ENCODE measurements around the gene ZCWPW2.

The ZCWPW2 gene

DNA sequence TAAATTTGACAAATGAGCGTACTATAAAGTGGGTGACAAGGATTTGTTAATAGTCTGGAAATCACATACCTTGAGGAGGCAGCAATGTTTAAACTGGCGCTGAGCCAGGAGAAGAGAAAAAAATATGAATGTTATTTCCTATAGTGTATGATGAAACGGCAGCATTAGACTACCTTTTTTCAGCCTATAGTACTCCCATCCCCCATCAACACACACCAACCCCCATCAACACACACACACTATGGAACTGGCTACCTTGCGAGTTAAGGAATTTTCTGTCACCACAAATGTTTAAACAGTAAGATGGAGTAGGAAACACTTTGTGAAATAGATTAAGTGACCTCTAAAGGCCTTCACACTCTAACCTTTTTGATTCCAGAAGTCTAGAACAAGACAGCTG, 46.8 kb upstream of the ZCWPW2 start:
- H2AK5ac ChIP-seq (ENCODE audit: low read length, severe bottlenecking): no peak overlapping the region
- no peak overlapping the region for H3K4ac ChIP-seq (ENCODE audit: low read depth in 1 of 2, low read length in 2 of 2)
- no peak overlapping the region for H3K4me3 ChIP-seq (ENCODE audit: insufficient read depth in 1 of 2, low read depth in 1 of 2, low read length in 2 of 2)
- no peak overlapping the region for H2BK5ac ChIP-seq (ENCODE audit: low read depth, low read length, poor library complexity, severe bottlenecking)
- peaks cover 2% of the 10 kb centered on the region for H3K79me1 ChIP-seq (replicated peaks; ENCODE audit: low read length, poor library complexity, severe bottlenecking)
- no peak overlapping the region for H3K23ac ChIP-seq (ENCODE audit: low read length in 2 of 2)
- no peaks in the 10 kb centered on the region for H3K27me3 ChIP-seq (ENCODE audit: control insufficient read depth in 1 of 2, insufficient read depth in 1 of 2, low read length in 2 of 2)
- peaks cover 0 to 9% of the 10 kb centered on the region in 2 experiments for H3K36me3 ChIP-seq (ENCODE audit: control insufficient read depth in 1 of 2, insufficient read depth in 2 of 2, low read depth in 1 of 2, low read length in 2 of 2)
- H2AFZ ChIP-seq (ENCODE audit: low read depth, low read length): no peak overlapping the region
- no peaks in the 10 kb centered on the region for H3K9me3 ChIP-seq (ENCODE audit: control insufficient read depth, low read length)
- H2BK12ac ChIP-seq (ENCODE audit: low read length in 2 of 2): no peak overlapping the region
- H2BK15ac ChIP-seq (ENCODE audit: low read depth, poor library complexity, severe bottlenecking): no peak overlapping the region
- no peaks in the 10 kb centered on the region for H3K4me1 ChIP-seq (ENCODE audit: control insufficient read depth, insufficient read depth, low read depth, low read length)
- no peak overlapping the region for H4K91ac ChIP-seq (ENCODE audit: low read length)
- H3K9ac ChIP-seq (ENCODE audit: low read length): no peak overlapping the region
- H3K27ac ChIP-seq (ENCODE audit: low read length, poor library complexity, severe bottlenecking): no peak overlapping the region
- H3K4me2 ChIP-seq (ENCODE audit: low read length, poor library complexity, severe bottlenecking): no peak overlapping the region
- 100% methylated on average over 1 of the region's 4 CpGs for WGBS
- no peak overlapping the region for H2BK120ac ChIP-seq (ENCODE audit: low read depth, low read length)
- DNase-seq: no peak
- H3K14ac ChIP-seq (ENCODE audit: low read length in 2 of 2): no peak overlapping the region
- H4K8ac ChIP-seq (ENCODE audit: low read length): no peak overlapping the region
- no peak overlapping the region for H3K18ac ChIP-seq (ENCODE audit: low read depth in 1 of 2, low read length in 2 of 2)

DNA sequence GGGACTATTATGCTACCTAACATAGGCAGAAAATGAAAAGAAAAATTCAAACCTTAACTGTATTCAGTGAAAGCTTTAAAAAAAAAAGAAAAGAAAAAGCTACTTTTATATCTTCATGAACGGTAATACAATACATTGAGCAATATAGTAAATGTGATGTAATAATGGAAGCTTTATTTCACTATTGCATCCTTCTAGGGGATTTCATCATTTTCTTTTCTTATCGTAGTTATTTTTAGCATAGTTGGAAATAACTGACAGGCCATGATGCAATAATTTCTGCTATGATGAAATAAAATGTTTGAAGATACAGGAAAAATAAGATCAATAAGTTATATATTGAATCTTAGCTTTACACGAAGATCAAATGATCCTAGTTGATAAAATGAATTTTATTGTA, 40.3 kb upstream of the ZCWPW2 start:
- no peak overlapping the region for H3K4ac ChIP-seq (ENCODE audit: low read depth in 1 of 2, low read length in 2 of 2)
- H2BK5ac ChIP-seq (ENCODE audit: low read depth, low read length, poor library complexity, severe bottlenecking): no peak overlapping the region
- no peak overlapping the region for H4K91ac ChIP-seq (ENCODE audit: low read length)
- no peak overlapping the region for H2AK5ac ChIP-seq (ENCODE audit: low read length, severe bottlenecking)
- H3K4me3 ChIP-seq (ENCODE audit: insufficient read depth in 1 of 2, low read depth in 1 of 2, low read length in 2 of 2): no peak overlapping the region
- H3K9me3 ChIP-seq (ENCODE audit: control insufficient read depth, low read length): no peaks in the 10 kb centered on the region
- no peaks in the 10 kb centered on the region for H3K4me1 ChIP-seq (ENCODE audit: control insufficient read depth, insufficient read depth, low read depth, low read length)
- peak; percentile 8 for DNase-seq
- H3K9ac ChIP-seq (ENCODE audit: low read length): no peak overlapping the region
- H3K27me3 ChIP-seq (ENCODE audit: control insufficient read depth in 1 of 2, insufficient read depth in 1 of 2, low read length in 2 of 2): no peaks in the 10 kb centered on the region
- no peaks in the 10 kb centered on the region for H3K36me3 ChIP-seq (ENCODE audit: control insufficient read depth in 1 of 2, insufficient read depth in 2 of 2, low read depth in 1 of 2, low read length in 2 of 2)
- H3K79me1 ChIP-seq (replicated peaks; ENCODE audit: low read length, poor library complexity, severe bottlenecking): peaks cover 3% of the 10 kb centered on the region
- no peak overlapping the region for H3K23ac ChIP-seq (ENCODE audit: low read length in 2 of 2)
- no peak overlapping the region for H4K8ac ChIP-seq (ENCODE audit: low read length)
- WGBS: no CpG with 5 or more reads among the region's 3 CpGs
- no peak overlapping the region for H3K14ac ChIP-seq (ENCODE audit: low read length in 2 of 2)
- no peak overlapping the region for H2BK12ac ChIP-seq (ENCODE audit: low read length in 2 of 2)
- H2AFZ ChIP-seq (ENCODE audit: low read depth, low read length): no peak overlapping the region
- H2BK15ac ChIP-seq (ENCODE audit: low read depth, poor library complexity, severe bottlenecking): no peak overlapping the region
- H2BK120ac ChIP-seq (ENCODE audit: low read depth, low read length): no peak overlapping the region
- H3K18ac ChIP-seq (ENCODE audit: low read depth in 1 of 2, low read length in 2 of 2): no peak overlapping the region
- no peak overlapping the region for H3K27ac ChIP-seq (ENCODE audit: low read length, poor library complexity, severe bottlenecking)
- no peak overlapping the region for H3K4me2 ChIP-seq (ENCODE audit: low read length, poor library complexity, severe bottlenecking)

DNA sequence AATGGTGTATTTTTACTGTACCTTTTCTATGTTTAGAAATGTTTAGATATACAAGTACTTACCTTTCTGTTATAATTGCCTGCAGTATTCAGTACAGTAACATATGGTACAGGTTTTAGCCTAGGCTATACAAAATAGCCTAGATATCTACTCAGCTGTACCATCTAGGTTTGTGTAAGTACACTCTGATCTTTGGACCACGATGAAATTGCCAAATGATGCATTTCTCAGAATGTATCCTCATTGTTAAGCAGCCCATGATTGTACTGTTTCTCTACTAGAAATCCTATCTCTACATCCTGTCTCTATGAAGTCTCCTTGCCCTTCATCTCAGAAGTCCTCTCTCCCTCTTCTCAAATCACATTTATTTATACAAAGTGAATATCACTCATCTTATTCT, 32.8 kb upstream of the ZCWPW2 start:
- Histone ChIP-seq H4K91ac (ENCODE audit: low read length) (no peak overlapping the region), H3K4me2 (ENCODE audit: low read length, poor library complexity, severe bottlenecking) (no peak overlapping the region), H3K9me3 (ENCODE audit: control insufficient read depth, low read length) (no peaks in the 10 kb centered on the region), H3K27ac (ENCODE audit: low read length, poor library complexity, severe bottlenecking) (no peak overlapping the region), H4K8ac (ENCODE audit: low read length) (no peak overlapping the region), H3K18ac (ENCODE audit: low read depth in 1 of 2, low read length in 2 of 2) (no peak overlapping the region), H2BK15ac (ENCODE audit: low read depth, poor library complexity, severe bottlenecking) (no peak overlapping the region), H3K36me3 (ENCODE audit: control insufficient read depth in 1 of 2, insufficient read depth in 2 of 2, low read depth in 1 of 2, low read length in 2 of 2) (peaks cover 0 to 15% of the 10 kb centered on the region in 2 experiments), H3K9ac (ENCODE audit: low read length) (no peak overlapping the region), H2BK5ac (ENCODE audit: low read depth, low read length, poor library complexity, severe bottlenecking) (no peak overlapping the region), H3K4ac (ENCODE audit: low read depth in 1 of 2, low read length in 2 of 2) (no peak overlapping the region), H3K4me1 (ENCODE audit: control insufficient read depth, insufficient read depth, low read depth, low read length) (no peaks in the 10 kb centered on the region), H3K27me3 (ENCODE audit: control insufficient read depth in 1 of 2, insufficient read depth in 1 of 2, low read length in 2 of 2) (no peaks in the 10 kb centered on the region), H2BK12ac (ENCODE audit: low read length in 2 of 2) (no peak overlapping the region), H2BK120ac (ENCODE audit: low read depth, low read length) (no peak overlapping the region), H2AK5ac (ENCODE audit: low read length, severe bottlenecking) (no peak overlapping the region), H3K14ac (ENCODE audit: low read length in 2 of 2) (no peak overlapping the region), H2AFZ (ENCODE audit: low read depth, low read length) (no peak overlapping the region), H3K79me1 (replicated peaks; ENCODE audit: low read length, poor library complexity, severe bottlenecking) (peaks cover 8% of the 10 kb centered on the region), H3K23ac (ENCODE audit: low read length in 2 of 2) (no peak overlapping the region), H3K4me3 (ENCODE audit: insufficient read depth in 1 of 2, low read depth in 1 of 2, low read length in 2 of 2) (no peak overlapping the region)
- 88% methylated on average over 1 of the region's 1 CpG for WGBS
- no peak for DNase-seq

DNA sequence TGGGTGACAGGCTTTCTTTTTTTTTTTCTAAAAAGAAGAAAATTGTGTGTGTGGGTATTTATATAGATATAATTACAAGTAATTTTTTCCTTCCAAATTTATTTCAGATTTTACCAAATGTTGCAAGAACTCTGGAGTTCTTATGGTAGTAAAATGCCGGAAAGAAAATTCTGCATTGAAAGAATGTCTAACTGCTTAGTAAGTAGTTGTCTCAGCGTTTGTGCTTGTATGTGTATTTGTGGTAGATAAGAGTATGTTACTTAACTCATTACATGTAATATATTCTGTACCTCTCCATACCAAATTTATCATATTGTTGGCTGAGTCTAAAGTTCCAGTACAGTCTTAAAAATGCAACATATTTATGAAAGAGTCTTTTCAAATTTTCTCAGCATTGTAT, 32.3 kb upstream of the ZCWPW2 start:
- no peaks in the 10 kb centered on the region for H3K9me3 ChIP-seq (ENCODE audit: control insufficient read depth, low read length)
- H3K79me1 ChIP-seq (replicated peaks; ENCODE audit: low read length, poor library complexity, severe bottlenecking): peaks cover 6% of the 10 kb centered on the region
- no peaks in the 10 kb centered on the region for H3K27me3 ChIP-seq (ENCODE audit: control insufficient read depth in 1 of 2, insufficient read depth in 1 of 2, low read length in 2 of 2)
- no peak overlapping the region for H3K9ac ChIP-seq (ENCODE audit: low read length)
- no peak overlapping the region for H3K14ac ChIP-seq (ENCODE audit: low read length in 2 of 2)
- H4K8ac ChIP-seq (ENCODE audit: low read length): no peak overlapping the region
- H3K36me3 ChIP-seq (ENCODE audit: control insufficient read depth in 1 of 2, insufficient read depth in 2 of 2, low read depth in 1 of 2, low read length in 2 of 2): peaks cover 0 to 20% of the 10 kb centered on the region in 2 experiments
- no peaks in the 10 kb centered on the region for H3K4me1 ChIP-seq (ENCODE audit: control insufficient read depth, insufficient read depth, low read depth, low read length)
- no peak overlapping the region for H3K4me3 ChIP-seq (ENCODE audit: insufficient read depth in 1 of 2, low read depth in 1 of 2, low read length in 2 of 2)
- H2BK120ac ChIP-seq (ENCODE audit: low read depth, low read length): no peak overlapping the region
- H3K18ac ChIP-seq (ENCODE audit: low read depth in 1 of 2, low read length in 2 of 2): no peak overlapping the region
- no peak overlapping the region for H2AK5ac ChIP-seq (ENCODE audit: low read length, severe bottlenecking)
- no peak for DNase-seq
- H3K4ac ChIP-seq (ENCODE audit: low read depth in 1 of 2, low read length in 2 of 2): no peak overlapping the region
- H2BK12ac ChIP-seq (ENCODE audit: low read length in 2 of 2): no peak overlapping the region
- H2BK5ac ChIP-seq (ENCODE audit: low read depth, low read length, poor library complexity, severe bottlenecking): no peak overlapping the region
- H4K91ac ChIP-seq (ENCODE audit: low read length): no peak overlapping the region
- WGBS: no CpG with 5 or more reads among the region's 2 CpGs
- H3K23ac ChIP-seq (ENCODE audit: low read length in 2 of 2): no peak overlapping the region
- no peak overlapping the region for H3K4me2 ChIP-seq (ENCODE audit: low read length, poor library complexity, severe bottlenecking)
- no peak overlapping the region for H3K27ac ChIP-seq (ENCODE audit: low read length, poor library complexity, severe bottlenecking)
- no peak overlapping the region for H2AFZ ChIP-seq (ENCODE audit: low read depth, low read length)
- H2BK15ac ChIP-seq (ENCODE audit: low read depth, poor library complexity, severe bottlenecking): no peak overlapping the region

All from mesenchymal stem cell (in vitro differentiated cells and primary cell).